Gastrocnemius medialis (tissue), 4 donors: ENCODE results near the gene CYTH2. TPM values are rescaled to one million over a fixed set of nuclear protein-coding genes. Genes with fewer than 3 reads are reported as not detected.

ENCODE experiments used
- ATAC-seq, 2 donors: fragments of 150-250 bp; one replicate each; pipeline ENCODE4 v1.9.1; 2016
- DNase-seq, 2 donors: peaks; one replicate each; pipeline ENCODE4 v3.0.0-alpha.2; 2019
- H3K27ac ChIP-seq, 4 donors: fragments of 200-600 bp; sonication (generic); 1 replicate in 1 of 4; 2 replicates in 3 of 4; pipeline ENCODE4 v1.5.1; 2016 to 2018; ENCODE audit warnings: mild to moderate bottlenecking in 2 of 4, moderate library complexity in 1 of 4
- H3K27me3 ChIP-seq, 3 donors: fragments of 200-600 bp; sonication (generic) in 2 of 3; 1 replicate in 1 of 3; 2 replicates in 2 of 3; pipeline versions ENCODE4 v1.5.1 to v1.6.0; 2016 to 2019; ENCODE audit warnings: mild to moderate bottlenecking in 1 of 3, moderate library complexity in 1 of 3
- H3K36me3 ChIP-seq, 2 donors: fragments of 200-600 bp; sonication (generic) in 1 of 2; one replicate each; pipeline ENCODE4 v1.5.1; 2017 to 2018
- H3K4me1 ChIP-seq, 2 donors: fragments of 200-600 bp; sonication (generic) in 1 of 2; one replicate each; pipeline ENCODE4 v1.5.1; 2016 to 2017; ENCODE audit warnings: mild to moderate bottlenecking in 2 of 2
- H3K4me3 ChIP-seq, 4 donors: fragments of 200-600 bp; sonication (generic) in 3 of 4; 1 replicate in 1 of 4; 2 replicates in 3 of 4; pipeline ENCODE4 v1.5.1; 2016 to 2019; ENCODE audit warnings: mild to moderate bottlenecking in 2 of 4
- H3K9me3 ChIP-seq, 3 donors: fragments of 200-600 bp; sonication (generic) in 2 of 3; 1 replicate in 1 of 3; 2 replicates in 2 of 3; pipeline ENCODE4 v1.5.1; 2016 to 2019
- CTCF ChIP-seq, 5 experiments: fragments of 450-650 bp in 3 of 5; fragments of 200-600 bp in 2 of 5; sonication (generic) in 2 of 5; IDR thresholded peaks in 4 of 5; conservative IDR thresholded peaks in 1 of 5; 1 replicate in 4 of 5; 2 replicates in 1 of 5; pipeline ENCODE4 v1.5.1; 2016 to 2019; ENCODE audit warnings: antibody characterized with exemption in 5 of 5, mild to moderate bottlenecking in 3 of 5, moderate library complexity in 3 of 5
- POLR2A ChIP-seq, 2 donors: fragments of 450-650 bp; IDR thresholded peaks; one replicate each; pipeline ENCODE4 v1.6.1; 2017; ENCODE audit warnings: antibody characterized with exemption in 2 of 2, mild to moderate bottlenecking in 2 of 2, moderate library complexity in 2 of 2
- in situ Hi-C, 4 donors: fragments of 200-750 bp; cut with MboI; loops; one replicate each; pipeline versions ENCODE4 v1.15.0 to v1.8.0; 2017; ENCODE audit warnings: low sequenced_read_pairs in 4 of 4
- intact Hi-C: fragments of 100-400 bp; cut with DNase I; formaldehyde crosslinking; loops from one replicate; pipeline ENCODE4 v1.15.1; 2023; ENCODE audit warnings: low total_unique reads
- total RNA-seq, 4 donors: library from RNA; depleted of rRNA; stranded (reverse); fragments of >200 nt; gene quantifications; one replicate each; pipeline versions ENCODE4 v1.1.0 to v1.2.3, GENCODE V29; 2016

CYTH2 gene
- total RNA-seq, 4 donors from 2014 or later, result 24.3 to 35.2 (median 26.9) TPM

- TF ChIP-seq CTCF (IDR thresholded peaks at IDR 0.05 in 4 of 5, conservative IDR thresholded peaks at IDR 0.05 in 1 of 5), result no peak
- no peak for TF ChIP-seq POLR2A (IDR thresholded peaks at IDR 0.05)
- Histone ChIP-seq H3K9me3 (peaks cover 0 to 4% (median 0%) of the 10 kb centered on the region in 3 donors), H3K4me1 (no peaks in the 10 kb centered on the region), H3K27me3 (peaks cover 0 to 3% (median 0%) of the 10 kb centered on the region in 3 donors), H3K27ac (no peak overlapping the region), H3K36me3 (no peaks in the 10 kb centered on the region), H3K4me3 (no peak overlapping the region)
- ATAC-seq, result no peak
- intact Hi-C loops (no loop called here), in situ Hi-C loops (no loop called here)
- DNase-seq, result no peak
Observed at GRCh38 chr19:48529156-48529555, 60.0 kb downstream of the CYTH2 start.

DNA sequence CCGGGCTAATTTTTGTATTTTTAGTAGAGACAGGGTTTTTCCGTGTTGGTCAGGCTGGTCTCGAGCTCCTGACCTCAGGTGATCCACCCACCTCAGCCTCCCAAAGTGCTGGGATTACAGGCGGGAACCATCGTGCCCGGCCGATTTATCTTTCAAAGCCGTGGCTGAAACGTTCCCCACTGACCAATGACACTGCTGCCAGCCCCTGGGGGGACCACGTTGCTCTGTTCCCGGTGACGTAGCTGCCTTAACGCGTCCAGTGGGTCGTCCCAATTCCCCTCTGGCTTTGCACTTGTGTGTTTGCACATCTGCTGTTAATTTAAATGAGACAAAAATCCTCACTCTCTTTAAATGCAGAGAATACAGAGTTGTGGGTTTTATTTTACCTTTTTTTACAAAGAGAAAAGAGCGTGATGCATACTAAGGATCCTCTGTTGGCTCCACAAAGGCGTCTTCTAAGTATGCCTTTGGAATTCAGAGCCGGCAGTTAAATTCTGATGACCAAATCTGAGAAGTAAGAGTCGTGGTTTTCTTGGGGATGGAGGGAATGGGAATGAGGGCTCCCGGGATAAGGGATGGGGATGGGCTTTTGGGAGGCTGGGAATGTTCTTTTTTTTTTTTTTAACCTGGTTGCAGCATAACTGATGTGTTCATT is 61.0 kb downstream of the CYTH2 start:
- Histone ChIP-seq H3K27me3 (peaks cover 0 to 3% (median 0%) of the 10 kb centered on the region in 3 donors), H3K36me3 (no peaks in the 10 kb centered on the region), H3K4me3 (no peak overlapping the region), H3K4me1 (no peaks in the 10 kb centered on the region), H3K27ac (no peak overlapping the region), H3K9me3 (peaks cover 0 to 4% (median 0%) of the 10 kb centered on the region in 3 donors)
- in situ Hi-C loops (no loop called here), intact Hi-C loops (no loop called here)
- TF ChIP-seq CTCF (IDR thresholded peaks at IDR 0.05 in 4 of 5, conservative IDR thresholded peaks at IDR 0.05 in 1 of 5) (no peak), POLR2A (IDR thresholded peaks at IDR 0.05) (no peak)
- DNase-seq (no peak), ATAC-seq (no peak)

DNA sequence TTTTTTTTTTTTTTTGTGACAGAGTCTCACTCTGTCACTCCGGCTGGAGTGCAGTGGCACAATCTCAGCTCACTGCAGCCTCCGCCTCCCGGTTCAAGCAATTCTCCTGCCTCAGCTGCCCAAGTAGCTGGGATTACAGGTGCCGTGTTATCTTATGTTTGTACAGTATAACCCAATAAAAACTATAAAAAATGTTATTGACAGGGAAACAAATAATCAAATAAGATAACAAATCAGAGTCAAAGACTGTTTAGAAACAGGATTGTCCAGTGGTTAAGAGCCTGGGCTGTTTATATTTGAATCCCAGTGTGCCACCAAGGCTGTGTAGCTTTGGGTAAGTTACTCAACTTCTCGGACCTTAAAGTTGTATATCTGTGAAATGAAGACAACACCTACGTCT is 61.6 kb downstream of the CYTH2 start:
- ATAC-seq (no peak), DNase-seq (no peak)
- in situ Hi-C loops (no loop called here), intact Hi-C loops (no loop called here)
- H3K27ac ChIP-seq, result no peak overlapping the region
- H3K4me1 ChIP-seq, result no peaks in the 10 kb centered on the region
- H3K36me3 ChIP-seq, result no peaks in the 10 kb centered on the region
- H3K27me3 ChIP-seq, result peaks cover 0 to 3% (median 0%) of the 10 kb centered on the region in 3 donors
- peaks cover 0 to 4% (median 0%) of the 10 kb centered on the region in 3 donors for H3K9me3 ChIP-seq
- no peak overlapping the region for H3K4me3 ChIP-seq
- TF ChIP-seq POLR2A (IDR thresholded peaks at IDR 0.05), result no peak
- no peak for TF ChIP-seq CTCF (IDR thresholded peaks at IDR 0.05 in 4 of 5, conservative IDR thresholded peaks at IDR 0.05 in 1 of 5)

Other genes starting within 250 kb of the CYTH2 start
- 10 to 100 TPM; 15.7 to 23.3 (median 20.2) TPM for gene CARD8, start 213.5 kb upstream of the CYTH2 start, total RNA-seq
- under 1 TPM in 1 of 4 donors, not detected in 3; 0.36 TPM for gene ZNF114, start 199.3 kb upstream of the CYTH2 start, total RNA-seq
- 10 to 100 TPM in 2 of 4 donors, 1 to 10 TPM in 2; 3.8 to 15.3 (median 9.4) TPM for gene EMP3, start 143.8 kb upstream of the CYTH2 start, total RNA-seq
- gene TMEM143, start 105.4 kb upstream of the CYTH2 start, total RNA-seq, result 10 to 100 TPM; 28.8 to 42.3 (median 40.7) TPM
- gene SYNGR4, start 105.0 kb upstream of the CYTH2 start, total RNA-seq, result not detected
- gene KDELR1, start 77.8 kb upstream of the CYTH2 start, total RNA-seq, result 10 to 100 TPM; 44.9 to 64.7 (median 54.0) TPM
- gene GRIN2D, start 75.7 kb upstream of the CYTH2 start, total RNA-seq, result under 1 TPM in 3 of 4 donors, not detected in 1; 0.07 to 0.27 (median 0.09) TPM
- 10 to 100 TPM; 27.8 to 36.0 (median 31.2) TPM for gene GRWD1, start 23.4 kb upstream of the CYTH2 start, total RNA-seq
- gene KCNJ14, start 13.8 kb upstream of the CYTH2 start, total RNA-seq, result 1 to 10 TPM in 2 of 4 donors, under 1 TPM in 2; 0.19 to 1.9 (median 0.92) TPM
- gene LMTK3, start 42.5 kb downstream of the CYTH2 start, total RNA-seq, result not detected
- gene SULT2B1, start 82.8 kb downstream of the CYTH2 start, total RNA-seq, result not detected
- not detected for gene SPACA4, start 137.4 kb downstream of the CYTH2 start, total RNA-seq
- under 1 TPM in 1 of 4 donors, not detected in 3; 0.15 TPM for gene FAM83E, start 145.7 kb downstream of the CYTH2 start, total RNA-seq
- 1,000 to 10,000 TPM; 1,223 to 1,420 (median 1,299) TPM for gene RPL18, start 149.8 kb downstream of the CYTH2 start, total RNA-seq
- 10 to 100 TPM in 2 of 4 donors, 1 to 10 TPM in 2; 7.8 to 12.4 (median 9.2) TPM for gene SPHK2, start 150.1 kb downstream of the CYTH2 start, total RNA-seq
- 10 to 100 TPM in 1 of 4 donors, 1 to 10 TPM in 3; 1.7 to 12.9 (median 4.4) TPM for gene DBP, start 168.0 kb downstream of the CYTH2 start, total RNA-seq
- 1 to 10 TPM; 1.6 to 3.5 (median 2.6) TPM for gene CA11, start 176.8 kb downstream of the CYTH2 start, total RNA-seq
- not detected for gene NTN5, start 203.6 kb downstream of the CYTH2 start, total RNA-seq
- gene FUT2, start 226.6 kb downstream of the CYTH2 start, total RNA-seq, result under 1 TPM in 1 of 4 donors, not detected in 3; 0.19 TPM